Right cardiac atrium (tissue), 5 donors: ENCODE data around the gene PRICKLE1. TPM values are rescaled to one million over a fixed set of nuclear protein-coding genes. Genes with fewer than 3 reads are reported as not detected.

Source experiments
- ATAC-seq, 2 donors: fragments of 200-7000 bp; cut with Tn5 transposase; one replicate each; pipeline versions ENCODE4 v1.8.0 to v1.9.1; 2020; ENCODE audit warnings: moderate library complexity in 2 of 2, mild to moderate bottlenecking in 1 of 2
- DNase-seq, 3 donors: peaks; one replicate each; pipeline ENCODE4 v3.0.0-alpha.2; 2020
- H3K27ac ChIP-seq: one replicate; pipeline ENCODE4 v1.5.1; 2013; ENCODE audit warnings: mild to moderate bottlenecking, low read length, control low read depth, moderate library complexity
- H3K27me3 ChIP-seq: one replicate; pipeline ENCODE4 v1.6.1; 2013; ENCODE audit not compliant: control insufficient read depth, insufficient read depth
- H3K4me1 ChIP-seq: one replicate; pipeline ENCODE4 v1.6.1; 2013; ENCODE audit warnings: low read length; ENCODE audit not compliant: control insufficient read depth, insufficient read depth
- H3K4me3 ChIP-seq: one replicate; pipeline ENCODE4 v1.5.1; 2013; ENCODE audit warnings: low read length, control low read depth
- H3K9me3 ChIP-seq: one replicate; pipeline ENCODE4 v1.6.1; 2013; ENCODE audit warnings: low read length; ENCODE audit not compliant: control insufficient read depth
- WGBS: extraction: QIAGEN DNeasy Blood & Tissue Kit; methylation state at CpG from one replicate; pipeline ENCODE4 v1.1.7; 2013; 5-methylcytosine and 5-hydroxymethylcytosine counted together
- intact Hi-C, 4 donors: fragments of 100-400 bp; cut with DNase I; formaldehyde crosslinking; loops; one replicate each; pipeline versions ENCODE4 v1.11.0 to v1.14.0; 2022 to 2023
- polyA plus RNA-seq: library from polyadenylated mRNA; stranded (reverse); fragments of 200-250 nt; gene quantifications from one replicate; pipeline ENCODE4 v1.2.3, GENCODE V29; 2013
- total RNA-seq, 4 donors: library from RNA; stranded (reverse); fragmentation: NEBNext Ultra II Directional; extraction: Animal tissue kit (Norgen Biotek cat#: 25700); gene quantifications; one replicate each; pipeline ENCODE4 v1.2.1, GENCODE V29; 2021
- donor health status: healthy with polysubstance abuse.
- donor health status: DM: no; HTN: yes; CAD: no.
- donor health status: DM: no; HTN: no; CAD: no.
- donor health status: DM: no; HTN: yes; CAD: no; lungs with severe emphysema.
- donor health status: DM: yes; HTN: yes; CAD: no.

PRICKLE1 gene
- total and polyA plus RNA-seq, 5 donors = 7.1 to 27.2 (median 24.9) TPM

DNA sequence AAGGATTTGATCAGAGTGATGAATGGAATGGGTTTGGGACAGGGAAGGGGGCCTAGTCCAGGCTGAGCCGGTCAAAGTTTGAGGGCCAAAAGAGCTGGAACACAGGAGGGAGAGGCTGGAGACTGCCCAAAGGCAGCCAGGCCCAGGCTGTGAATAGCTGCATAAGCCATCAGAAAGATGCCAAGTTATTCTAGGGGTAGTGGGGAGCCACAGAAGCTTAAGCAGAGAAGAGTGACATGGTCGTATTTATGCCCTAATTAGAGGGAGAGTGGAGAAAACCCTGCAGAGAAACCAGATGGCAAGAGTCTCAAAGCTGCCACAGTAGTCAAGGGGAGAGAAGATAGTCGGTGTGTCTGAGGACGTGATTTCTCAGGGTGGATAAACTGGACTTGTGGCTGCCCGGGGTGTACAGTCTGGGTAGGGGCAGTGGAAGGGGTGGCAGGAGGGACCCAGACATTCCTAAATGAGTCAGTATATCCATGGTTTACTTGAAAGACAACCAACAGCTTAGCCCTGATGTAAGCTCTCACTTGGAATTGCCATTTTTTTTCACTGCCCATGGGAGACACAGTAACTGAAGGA, 99.2 kb downstream of the PRICKLE1 start:
- Histone ChIP-seq H3K4me1 (peaks cover 3% of the 10 kb centered on the region), H3K4me3 (no peak overlapping the region), H3K9me3 (no peaks in the 10 kb centered on the region), H3K27ac (no peak overlapping the region), H3K27me3 (no peaks in the 10 kb centered on the region)
- ATAC-seq (no peak), DNase-seq (no peak)
- 78% methylated on average over 5 of the region's 5 CpGs for WGBS
- intact Hi-C loops = no loop called here

DNA sequence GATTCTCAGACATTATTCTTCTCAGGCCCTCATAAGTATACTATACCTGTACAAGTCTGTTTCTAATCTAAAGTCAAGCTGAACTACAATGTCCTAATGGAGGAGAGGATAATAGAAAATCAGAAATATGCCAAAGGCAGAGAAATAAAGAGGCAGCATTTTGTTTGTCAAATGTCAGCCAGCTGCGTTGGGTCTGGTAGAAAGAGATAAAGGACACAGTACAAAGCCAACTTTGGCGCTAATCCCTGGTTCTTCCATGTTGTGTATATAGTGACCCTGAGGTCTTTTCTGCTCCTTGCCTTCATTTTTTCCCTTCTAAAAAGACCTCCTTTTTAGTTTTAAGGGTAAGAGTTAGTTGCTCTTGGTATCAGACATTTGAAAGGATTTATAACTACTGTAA, 103.1 kb downstream of the PRICKLE1 start:
- no peaks in the 10 kb centered on the region for H3K9me3 ChIP-seq
- ATAC-seq = no peak
- peaks cover 3% of the 10 kb centered on the region for H3K4me1 ChIP-seq
- DNase-seq = no peak
- WGBS = 44% methylated on average over 2 of the region's 2 CpGs
- H3K4me3 ChIP-seq = no peak overlapping the region
- no peak overlapping the region for H3K27ac ChIP-seq
- intact Hi-C loops = no loop called here
- no peaks in the 10 kb centered on the region for H3K27me3 ChIP-seq

DNA sequence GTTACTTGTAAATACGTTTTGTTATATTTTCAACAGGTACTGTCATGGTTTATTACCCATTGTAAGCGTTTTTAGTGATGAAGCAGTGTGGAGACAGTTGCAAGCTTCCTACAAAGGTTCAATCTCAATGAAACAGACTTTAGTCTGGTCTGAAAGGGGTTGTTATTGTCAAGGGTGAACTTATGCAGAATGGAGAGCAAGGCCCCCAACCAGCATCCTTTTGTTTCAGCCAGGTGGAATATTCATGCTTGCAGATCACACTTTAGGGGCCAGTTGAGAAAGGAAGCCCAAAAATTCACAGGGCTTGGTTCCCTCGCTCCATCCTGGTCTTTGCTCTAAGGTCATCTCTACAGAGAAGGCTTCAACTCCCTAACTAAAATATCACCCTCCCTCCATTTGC, 103.7 kb downstream of the PRICKLE1 start:
- no peak overlapping the region for H3K4me3 ChIP-seq
- whole genome bisulfite sequencing = 78% methylated on average over 3 of the region's 3 CpGs
- H3K27ac ChIP-seq = no peak overlapping the region
- peaks cover 3% of the 10 kb centered on the region for H3K4me1 ChIP-seq
- DNase-seq (no peak), ATAC-seq (no peak)
- intact Hi-C loops = loop anchor here in 1 of 4 donors (2.0 kb wide), 1 partner anchor 79 kb away; no protein-coding TSS in a partner anchor
- H3K27me3 ChIP-seq = no peaks in the 10 kb centered on the region
- no peaks in the 10 kb centered on the region for H3K9me3 ChIP-seq

DNA sequence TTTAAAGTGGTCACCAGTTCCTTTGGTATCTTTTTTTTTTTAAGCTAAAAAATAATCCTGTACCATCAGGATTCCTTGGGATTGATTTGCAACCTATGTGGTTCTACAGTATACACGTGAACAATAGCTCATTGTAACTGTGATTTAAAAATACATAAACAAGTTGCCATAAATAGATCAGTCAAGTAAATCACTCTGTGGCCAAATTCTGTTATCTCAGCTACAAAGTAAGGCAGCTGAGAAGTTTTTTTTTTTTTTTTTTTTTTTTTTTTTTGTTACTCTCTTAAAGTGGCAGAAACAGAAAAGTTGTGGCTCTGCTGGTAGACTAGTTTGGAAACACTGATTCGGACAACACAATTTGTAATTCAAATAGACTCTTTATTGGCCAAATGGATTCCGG, 104.5 kb downstream of the PRICKLE1 start:
- WGBS = 24% methylated on average over 3 of the region's 3 CpGs
- Histone ChIP-seq H3K9me3 (no peaks in the 10 kb centered on the region), H3K27ac (no peak overlapping the region), H3K4me3 (no peak overlapping the region), H3K27me3 (no peaks in the 10 kb centered on the region), H3K4me1 (peaks cover 3% of the 10 kb centered on the region)
- ATAC-seq (no peak), DNase-seq (no peak)
- intact Hi-C loops = loop anchor here in 3 of 4 donors (2.0 to 5.0 kb wide), 4 partner anchors 80 to 847 kb away; no protein-coding TSS in a partner anchor

DNA sequence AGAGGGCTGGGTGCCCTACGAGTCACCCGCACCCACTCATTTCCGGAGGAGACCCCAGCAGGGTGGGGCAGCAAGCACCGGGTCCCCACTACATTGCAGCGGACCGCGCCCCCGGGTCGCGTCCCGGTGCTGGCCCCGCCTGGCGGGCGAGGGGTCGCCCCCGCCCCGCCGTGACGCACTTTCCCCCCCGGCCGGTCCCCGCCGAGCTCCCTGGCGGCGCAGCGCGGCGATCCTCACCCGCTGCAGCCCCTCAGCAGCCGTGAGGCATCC, 106.1 kb downstream of the PRICKLE1 start:
- 1% methylated on average over 30 of the region's 30 CpGs for WGBS
- DNase-seq = peak; percentile 57 to 79 (median 67)
- H3K27ac ChIP-seq = peak overlapping the region; percentile 94
- no peaks in the 10 kb centered on the region for H3K27me3 ChIP-seq
- intact Hi-C loops = loop anchor here (2.0 to 5.0 kb wide), 4 partner anchors 84 to 849 kb away; no protein-coding TSS in a partner anchor
- H3K9me3 ChIP-seq = no peaks in the 10 kb centered on the region
- peak overlapping the region; percentile 79 for H3K4me3 ChIP-seq
- H3K4me1 ChIP-seq = peaks cover 3% of the 10 kb centered on the region
- peak; percentile 51 to 68 for ATAC-seq

DNA sequence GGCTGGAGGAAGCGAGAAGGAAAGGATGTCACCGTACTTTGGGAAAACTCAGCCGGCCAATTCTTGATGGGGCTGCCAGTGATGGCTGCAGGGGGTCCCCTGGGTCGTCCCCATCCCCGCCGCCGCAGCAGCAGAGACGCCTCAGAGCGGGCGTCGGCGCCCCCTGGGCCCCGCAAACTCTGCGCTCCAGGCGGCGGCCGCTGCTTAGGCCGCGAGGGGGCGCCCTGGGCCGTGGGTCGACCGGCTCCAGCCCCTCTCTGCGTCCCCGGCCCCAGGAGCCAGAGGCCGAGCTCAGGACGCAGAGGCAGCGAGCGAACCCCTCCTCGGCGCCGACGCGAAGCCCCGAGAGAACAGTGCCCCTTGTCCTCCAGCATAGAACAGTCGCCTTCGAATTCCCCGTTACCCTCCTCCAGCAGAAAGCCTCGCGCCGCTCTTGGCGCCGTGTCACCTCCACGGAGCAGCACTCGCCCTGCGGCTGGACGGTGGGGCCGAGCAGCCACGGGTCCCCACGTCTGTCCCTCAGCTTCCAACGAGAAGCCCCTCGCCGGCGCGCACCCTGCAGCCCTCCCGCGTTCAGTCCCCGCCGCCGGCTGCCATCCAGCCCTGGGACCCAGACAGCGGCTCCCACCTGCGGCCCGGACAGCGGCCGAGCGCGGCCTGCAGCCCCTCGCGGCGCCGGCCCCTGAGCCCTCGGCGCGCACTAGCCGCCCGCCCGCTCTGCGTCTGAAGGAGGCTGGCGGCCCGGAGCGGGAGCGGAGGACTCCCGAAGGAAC, 106.6 kb downstream of the PRICKLE1 start:
- Histone ChIP-seq H3K4me1 (peaks cover 3% of the 10 kb centered on the region), H3K4me3 (peak overlapping the region; percentile 79), H3K27me3 (no peaks in the 10 kb centered on the region), H3K27ac (peak overlapping the region; percentile 94), H3K9me3 (no peaks in the 10 kb centered on the region)
- intact Hi-C loops = loop anchor here (2.0 to 5.0 kb wide), 4 partner anchors 84 to 849 kb away; no protein-coding TSS in a partner anchor
- WGBS = under 1% methylated on average over 83 of the region's 83 CpGs
- ATAC-seq (peak; percentile 92 to 93), DNase-seq (peak; percentile 78 to 93 (median 91))

DNA sequence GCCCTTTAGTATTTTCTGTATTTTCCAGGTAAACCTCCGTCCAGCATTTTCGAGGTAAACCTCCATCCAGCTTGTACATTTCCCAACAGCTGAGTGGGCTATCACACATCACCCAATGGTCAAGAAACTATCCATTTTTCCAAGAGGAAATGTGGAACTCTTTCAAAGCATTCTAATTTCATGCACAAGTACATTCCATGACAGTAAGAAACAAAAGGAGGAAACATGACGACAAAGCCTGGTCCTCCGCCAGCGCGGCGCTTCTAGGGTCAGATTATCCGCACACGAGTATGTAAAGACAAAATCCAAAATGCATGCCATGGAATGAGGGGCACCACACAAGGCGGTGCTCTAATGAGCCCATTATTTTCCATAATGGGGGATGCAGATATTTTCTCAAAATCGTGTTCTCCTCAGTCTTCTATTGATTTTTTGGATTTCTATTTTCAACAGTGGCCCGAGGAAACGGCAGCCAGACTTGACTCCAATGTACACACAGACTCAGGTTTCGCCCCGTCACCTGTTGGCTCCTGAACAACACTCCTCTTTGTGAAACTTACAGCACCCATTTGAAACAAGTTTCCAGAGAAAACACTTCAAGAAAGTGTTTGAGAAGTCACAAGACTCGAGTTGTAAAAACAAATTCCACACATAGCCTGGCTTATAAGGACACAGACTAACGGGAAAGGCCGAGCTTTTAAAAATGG, 107.4 kb downstream of the PRICKLE1 start:
- DNase-seq (peak; percentile 73 to 88 (median 87)), ATAC-seq (peak; percentile 26 to 69)
- Histone ChIP-seq H3K9me3 (no peaks in the 10 kb centered on the region), H3K27ac (peak overlapping the region; percentile 38), H3K4me3 (peak overlapping the region; percentile 79), H3K27me3 (no peaks in the 10 kb centered on the region), H3K4me1 (peaks cover 3% of the 10 kb centered on the region)
- intact Hi-C loops = loop anchor here (2.0 to 5.0 kb wide), 4 partner anchors 85 to 850 kb away; no protein-coding TSS in a partner anchor
- WGBS = 17% methylated on average over 18 of the region's 18 CpGs

DNA sequence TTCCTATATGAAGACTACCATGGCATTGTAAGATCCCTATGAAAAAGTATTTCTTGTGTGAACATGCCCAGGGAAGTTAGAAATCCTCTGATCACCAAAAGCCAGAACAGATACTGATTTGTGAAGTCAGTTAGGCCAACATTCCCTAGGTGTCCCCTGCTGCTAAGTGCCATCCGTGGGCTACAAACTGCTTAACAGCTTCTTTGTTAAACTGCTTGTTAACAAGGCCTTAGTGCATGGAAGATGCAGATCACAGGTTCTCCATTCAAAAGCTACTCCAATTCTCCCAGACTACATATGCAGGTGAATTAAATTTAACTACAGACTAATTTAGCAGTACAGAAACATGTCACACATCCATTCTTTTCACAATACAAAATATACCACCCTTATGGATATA, 108.2 kb downstream of the PRICKLE1 start:
- H3K9me3 ChIP-seq = no peaks in the 10 kb centered on the region
- ATAC-seq (no peak), DNase-seq (no peak)
- H3K27ac ChIP-seq = no peak overlapping the region
- H3K4me3 ChIP-seq = no peak overlapping the region
- 57% methylated on average over 1 of the region's 1 CpG for WGBS
- intact Hi-C loops = loop anchor here in 3 of 4 donors (5.0 kb wide), 3 partner anchors 86 to 851 kb away; no protein-coding TSS in a partner anchor
- no peaks in the 10 kb centered on the region for H3K27me3 ChIP-seq
- peaks cover 3% of the 10 kb centered on the region for H3K4me1 ChIP-seq

DNA sequence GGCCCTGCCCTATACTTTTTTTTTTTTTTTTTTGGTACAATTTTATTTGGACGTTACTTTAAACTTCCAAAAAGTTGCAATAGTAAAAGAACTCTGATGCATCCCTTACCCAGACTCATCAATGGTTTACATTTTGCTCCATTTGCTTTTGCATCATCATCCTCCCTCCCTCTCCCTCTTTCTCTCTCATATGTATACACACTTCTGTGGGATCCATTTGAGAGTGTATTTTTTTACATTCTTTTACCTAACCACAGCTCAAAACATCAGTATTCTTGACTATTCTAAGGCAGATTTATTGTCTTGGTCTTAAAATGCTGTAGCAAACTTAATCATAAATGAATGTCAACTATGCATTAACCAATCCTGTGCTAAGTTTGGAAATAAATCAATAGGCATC, 111.6 kb downstream of the PRICKLE1 start:
- Histone ChIP-seq H3K27me3 (no peaks in the 10 kb centered on the region), H3K27ac (no peak overlapping the region), H3K4me1 (peaks cover 1% of the 10 kb centered on the region), H3K9me3 (no peaks in the 10 kb centered on the region), H3K4me3 (no peak overlapping the region)
- ATAC-seq (no peak), DNase-seq (no peak)
- intact Hi-C loops = no loop called here
- WGBS = 50% methylated on average over 1 of the region's 1 CpG

DNA sequence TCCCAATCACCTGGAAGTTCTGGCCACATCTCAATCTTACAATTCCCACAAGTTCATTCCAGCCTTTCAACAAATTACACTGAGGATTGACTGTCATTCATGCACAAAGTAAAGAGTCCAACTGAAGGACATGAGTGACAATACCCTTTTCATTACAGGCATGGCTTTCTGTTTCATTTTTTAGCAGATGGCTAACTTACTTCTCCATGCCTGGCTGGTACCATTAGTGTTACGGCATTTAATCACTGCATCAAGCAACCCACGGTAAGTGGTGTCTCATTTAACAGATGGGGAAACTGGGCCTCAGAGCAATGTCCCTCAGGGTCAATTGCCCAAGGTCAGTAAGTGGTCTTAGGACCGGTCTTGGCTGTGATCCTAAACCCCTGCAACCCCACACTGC, 114.4 kb downstream of the PRICKLE1 start:
- no peaks in the 10 kb centered on the region for H3K27me3 ChIP-seq
- peaks cover 1% of the 10 kb centered on the region for H3K4me1 ChIP-seq
- WGBS = 68% methylated on average over 3 of the region's 3 CpGs
- no peak for DNase-seq
- no peak for ATAC-seq
- no peak overlapping the region for H3K27ac ChIP-seq
- intact Hi-C loops = no loop called here
- H3K4me3 ChIP-seq = no peak overlapping the region
- H3K9me3 ChIP-seq = no peaks in the 10 kb centered on the region

DNA sequence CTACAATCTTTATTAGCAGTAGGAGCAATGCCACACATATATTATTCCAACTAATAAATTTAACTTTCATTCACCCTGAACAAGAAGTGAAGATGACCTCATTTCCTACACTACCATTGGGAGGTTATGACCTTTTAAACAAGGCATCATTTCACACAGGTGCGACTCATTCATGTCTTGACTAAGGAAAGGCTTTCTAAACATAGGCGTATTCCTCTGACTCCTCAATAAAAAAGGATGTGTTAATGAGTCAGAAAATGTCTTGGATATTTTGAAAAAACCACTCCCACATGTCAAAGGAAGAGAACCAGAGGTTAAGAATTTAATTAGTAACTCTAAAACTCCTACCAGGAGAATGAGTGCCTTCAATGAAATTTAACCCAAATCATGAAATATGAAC, 115.2 kb downstream of the PRICKLE1 start:
- H3K9me3 ChIP-seq = no peaks in the 10 kb centered on the region
- H3K4me1 ChIP-seq = peaks cover 1% of the 10 kb centered on the region
- DNase-seq = no peak
- no peak overlapping the region for H3K27ac ChIP-seq
- intact Hi-C loops = no loop called here
- H3K27me3 ChIP-seq = no peaks in the 10 kb centered on the region
- no peak overlapping the region for H3K4me3 ChIP-seq
- ATAC-seq = peak in 1 of 2 donors; percentile 86
- WGBS = 55% methylated on average over 2 of the region's 2 CpGs
